WI38 (cell line): ENCODE measurements around the gene FLT3.

Source experiments
- H3K4me3 ChIP-seq: 2 replicates; pipeline ENCODE4 v1.5.1; 2011; ENCODE audit warnings: low read depth, mild to moderate bottlenecking, control low read depth, low read length
- CTCF ChIP-seq: IDR thresholded peaks from 2 replicates; pipeline ENCODE4 v1.5.1; 2012; ENCODE audit warnings: low read depth, mild to moderate bottlenecking, control low read depth, low read length

Gene FLT3

DNA sequence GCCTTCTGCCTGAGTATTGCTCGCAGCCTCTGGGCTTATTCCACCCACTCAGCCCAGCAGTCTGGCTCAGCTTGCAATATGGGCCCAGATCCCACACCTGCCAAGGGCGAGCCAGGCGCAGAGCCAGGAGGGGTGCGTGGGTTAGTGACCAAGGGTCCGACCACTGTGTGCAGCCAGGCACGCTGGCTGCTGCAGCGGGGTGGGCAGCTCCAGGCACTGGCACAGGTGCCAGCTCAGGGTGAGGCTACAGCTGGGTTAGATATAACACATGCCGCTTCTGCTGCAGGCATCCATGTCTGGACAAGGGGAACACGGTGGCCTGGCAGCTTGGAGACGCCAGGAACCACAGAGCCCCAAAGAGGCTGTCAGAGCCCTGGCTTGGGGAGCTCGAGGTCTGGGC is 99.3 kb downstream of the FLT3 start:
- no peak overlapping the region for H3K4me3 ChIP-seq
- no peak for TF ChIP-seq CTCF

DNA sequence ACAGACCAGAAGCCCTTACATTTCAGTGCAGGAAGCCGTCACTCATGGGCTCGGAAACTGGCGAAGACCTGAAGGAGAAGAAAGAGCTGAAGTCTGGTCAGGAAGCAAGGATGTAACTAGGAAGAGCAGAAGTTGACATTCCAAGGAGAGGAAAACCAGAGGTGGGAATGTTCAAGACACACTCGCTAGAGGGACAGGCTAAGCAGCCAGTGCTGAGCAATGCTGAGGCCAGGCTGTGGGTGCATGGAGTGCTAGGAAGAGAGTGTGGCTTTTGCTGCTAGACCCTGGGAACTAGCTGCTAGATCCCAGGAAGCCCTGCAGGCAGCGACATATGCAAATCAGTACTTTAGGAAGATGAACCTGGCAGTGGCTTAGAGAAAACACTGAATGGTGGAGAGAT is 99.8 kb downstream of the FLT3 start:
- no peak overlapping the region for H3K4me3 ChIP-seq
- no peak for TF ChIP-seq CTCF

GRCh38 chr13:27997904-27998522 is 102.4 kb downstream of the FLT3 start:
- no peak overlapping the region for H3K4me3 ChIP-seq
- TF ChIP-seq CTCF = peak; percentile 55

DNA sequence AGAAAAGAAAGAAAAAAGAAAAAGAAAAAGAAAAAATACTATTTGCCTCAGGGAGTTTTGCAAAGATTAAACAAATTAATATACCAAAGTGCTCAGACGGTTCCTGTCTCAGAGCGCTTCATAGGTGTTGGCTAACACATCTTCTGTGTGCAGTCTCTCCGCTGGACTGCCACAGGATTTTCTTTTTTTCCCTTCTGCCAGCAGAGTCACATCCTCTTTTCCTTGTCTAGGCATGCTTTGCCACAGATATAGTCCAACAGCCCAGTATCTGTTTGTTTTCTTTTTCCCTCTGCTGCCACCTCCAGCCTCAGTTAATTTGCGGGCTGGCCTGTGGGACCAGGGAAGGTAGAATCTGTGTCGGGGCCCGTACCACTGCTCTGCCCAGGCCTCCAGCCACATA is 108.5 kb downstream of the FLT3 start:
- TF ChIP-seq CTCF = no peak
- H3K4me3 ChIP-seq = no peak overlapping the region

- no peak within 1 kb of the TSS for H3K4me3 ChIP-seq
- TF ChIP-seq CTCF = no peak
Measured at GRCh38 chr13:27988520-27988919, 111.9 kb downstream of the FLT3 start, which contains the start of gene URAD. URAD (minus strand) TSS chr13:27988693; CDS start chr13:27988637, 56 bp downstream.

DNA sequence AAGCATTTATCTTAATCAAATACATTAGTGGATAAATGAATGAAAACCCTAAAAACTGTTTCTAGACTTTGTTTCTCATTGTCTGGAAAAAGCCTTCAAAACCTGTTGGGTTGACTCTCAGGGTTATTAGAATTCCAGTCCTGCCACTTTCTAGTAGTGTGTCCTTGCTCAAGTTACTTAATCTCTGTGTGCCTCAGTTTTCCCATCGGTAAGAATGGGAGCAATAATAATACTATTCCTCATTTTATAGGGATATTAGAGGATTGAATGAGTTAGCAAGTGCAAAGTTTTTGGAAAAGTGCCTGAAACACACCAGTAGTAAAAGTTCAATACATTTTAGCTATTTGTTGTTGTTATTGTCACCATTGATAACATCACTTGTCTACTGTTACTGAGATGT is 114.8 kb downstream of the FLT3 start:
- TF ChIP-seq CTCF = no peak
- H3K4me3 ChIP-seq = no peak overlapping the region

DNA sequence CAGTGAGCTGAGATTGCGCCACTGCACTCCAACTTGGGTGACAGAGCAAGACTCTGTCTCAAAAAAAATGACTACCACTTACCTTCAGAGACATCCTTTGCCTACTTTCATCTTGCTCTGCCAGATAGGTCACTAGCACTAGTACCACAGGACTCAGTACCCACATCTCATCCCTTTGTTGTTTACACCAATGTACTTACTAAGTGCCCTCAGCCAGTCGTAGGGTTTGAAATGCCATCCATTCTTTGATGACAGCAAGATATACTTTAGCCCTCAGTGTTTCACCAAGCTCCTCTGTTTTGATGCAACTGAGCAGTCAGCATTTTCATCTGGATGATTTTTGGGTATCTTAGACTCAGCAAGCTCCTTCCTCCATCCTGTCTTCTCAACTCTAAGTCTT is 118.0 kb downstream of the FLT3 start:
- no peak for TF ChIP-seq CTCF
- no peak overlapping the region for H3K4me3 ChIP-seq
